DOHH2 (cell line): ENCODE results near the gene ANKRD23.

Source experiments
- H3F3A ChIP-seq: fragments of 200-600 bp; sonication (generic), shearing (Covaris generic); 2 replicates; pipeline ENCODE4 v1.6.0; 2016; ENCODE audit warnings: antibody characterized with exemption, mild to moderate bottlenecking; ENCODE audit not compliant: control insufficient read depth, insufficient read depth
- H3K27ac ChIP-seq: fragments of 200-600 bp; sonication (generic); 2 replicates; pipeline ENCODE4 v1.5.1; 2014; ENCODE audit warnings: low read depth, mild to moderate bottlenecking, low read length, moderate library complexity
- H3K27me3 ChIP-seq: fragments of 200-600 bp; sonication (generic); 2 replicates; pipeline ENCODE4 v1.6.1; 2014; ENCODE audit warnings: mild to moderate bottlenecking, low read length, mixed read lengths; ENCODE audit not compliant: control insufficient read depth
- H3K36me3 ChIP-seq: fragments of 200-600 bp; sonication (generic); 2 replicates; pipeline ENCODE4 v1.6.1; 2014; ENCODE audit warnings: mild to moderate bottlenecking, low read length, moderate library complexity, mixed read lengths; ENCODE audit not compliant: control insufficient read depth
- H3K4me1 ChIP-seq: fragments of 200-600 bp; sonication (generic); 2 replicates; pipeline ENCODE4 v1.6.1; 2014; ENCODE audit warnings: mild to moderate bottlenecking, low read length, mixed read lengths; ENCODE audit not compliant: control insufficient read depth
- H3K4me2 ChIP-seq: fragments of 200-600 bp; sonication (generic); 2 replicates; pipeline ENCODE4 v1.6.0; 2014; ENCODE audit warnings: mild to moderate bottlenecking, low read length, moderate library complexity
- H3K4me3 ChIP-seq: fragments of 200-600 bp; sonication (generic); 2 replicates; pipeline ENCODE4 v1.5.1; 2014; ENCODE audit warnings: mild to moderate bottlenecking, low read length, mixed read lengths
- H3K79me2 ChIP-seq: fragments of 200-600 bp; sonication (generic); 2 replicates; pipeline ENCODE4 v1.6.1; 2014; ENCODE audit warnings: mild to moderate bottlenecking, low read length, mixed read lengths; ENCODE audit not compliant: control insufficient read depth
- H3K9me2 ChIP-seq: fragments of 200-600 bp; sonication (generic); replicated peaks from 2 replicates; pipeline ENCODE4 v1.6.1; 2014; ENCODE audit warnings: mild to moderate bottlenecking, low read length, mixed read lengths; ENCODE audit not compliant: control insufficient read depth
- H3K9me3 ChIP-seq: fragments of 200-600 bp; sonication (generic); 2 replicates; pipeline ENCODE4 v1.6.1; 2014; ENCODE audit warnings: antibody characterized with exemption, low read length, mixed read lengths; ENCODE audit not compliant: control insufficient read depth, insufficient read depth
- H4K20me1 ChIP-seq: fragments of 200-600 bp; sonication (generic); 2 replicates; pipeline ENCODE4 v1.6.0; 2014; ENCODE audit warnings: low read depth, mild to moderate bottlenecking, antibody characterized with exemption, low read length, moderate library complexity; ENCODE audit not compliant: control insufficient read depth, insufficient read depth
- EZH2phosphoT487 ChIP-seq: fragments of 200-600 bp; sonication (generic); IDR thresholded peaks from 2 replicates; pipeline ENCODE4 v1.6.1; 2017; ENCODE audit warnings: borderline replicate concordance, mild to moderate bottlenecking, antibody characterized with exemption, low read length, moderate library complexity, mixed read lengths
- TF ChIP-seq, protein P1 (sequence below): fragments of 200-600 bp; sonication (generic); IDR thresholded peaks from one replicate; pipeline ENCODE4 v1.5.1; 2014; ENCODE audit warnings: antibody characterized with exemption, mild to moderate bottlenecking, low read depth, low read length; ENCODE audit not compliant: poor library complexity, severe bottlenecking

The ANKRD23 gene

DNA sequence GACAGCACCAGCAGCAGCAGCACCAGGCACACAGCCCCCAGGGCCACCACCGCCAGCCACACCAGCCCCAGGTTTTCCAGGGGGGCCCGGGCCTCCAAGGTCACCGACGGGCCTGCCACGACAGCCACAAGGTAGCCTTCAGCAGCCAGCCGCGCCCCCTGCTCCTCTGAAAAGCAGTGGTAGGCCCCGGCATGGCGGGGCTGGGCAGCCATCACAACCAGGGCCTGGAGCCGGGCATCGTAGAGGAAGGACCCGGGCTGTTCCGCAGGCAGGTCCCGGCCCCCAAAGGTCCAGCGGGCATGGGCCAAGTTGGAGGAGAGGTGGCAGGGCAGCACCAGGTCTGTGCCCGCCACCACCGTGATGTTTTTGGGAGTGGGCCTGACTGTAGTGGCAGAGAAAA is 17.3 kb upstream of the ANKRD23 start:
- H3K36me3 ChIP-seq, result no peaks in the 10 kb centered on the region
- peaks cover 13% of the 10 kb centered on the region for H3K79me2 ChIP-seq
- H3K9me3 ChIP-seq, result no peaks in the 10 kb centered on the region
- H3F3A ChIP-seq, result no peaks in the 10 kb centered on the region
- no peak overlapping the region for H3K4me2 ChIP-seq
- no peaks in the 10 kb centered on the region; the same call in 1 of the 2 replicates for H4K20me1 ChIP-seq
- H3K4me3 ChIP-seq, result no peak overlapping the region
- no peaks in the 10 kb centered on the region for H3K9me2 ChIP-seq
- H3K27ac ChIP-seq, result no peak overlapping the region
- no peak for TF ChIP-seq EZH2phosphoT487
- TF ChIP-seq, protein P1, sequence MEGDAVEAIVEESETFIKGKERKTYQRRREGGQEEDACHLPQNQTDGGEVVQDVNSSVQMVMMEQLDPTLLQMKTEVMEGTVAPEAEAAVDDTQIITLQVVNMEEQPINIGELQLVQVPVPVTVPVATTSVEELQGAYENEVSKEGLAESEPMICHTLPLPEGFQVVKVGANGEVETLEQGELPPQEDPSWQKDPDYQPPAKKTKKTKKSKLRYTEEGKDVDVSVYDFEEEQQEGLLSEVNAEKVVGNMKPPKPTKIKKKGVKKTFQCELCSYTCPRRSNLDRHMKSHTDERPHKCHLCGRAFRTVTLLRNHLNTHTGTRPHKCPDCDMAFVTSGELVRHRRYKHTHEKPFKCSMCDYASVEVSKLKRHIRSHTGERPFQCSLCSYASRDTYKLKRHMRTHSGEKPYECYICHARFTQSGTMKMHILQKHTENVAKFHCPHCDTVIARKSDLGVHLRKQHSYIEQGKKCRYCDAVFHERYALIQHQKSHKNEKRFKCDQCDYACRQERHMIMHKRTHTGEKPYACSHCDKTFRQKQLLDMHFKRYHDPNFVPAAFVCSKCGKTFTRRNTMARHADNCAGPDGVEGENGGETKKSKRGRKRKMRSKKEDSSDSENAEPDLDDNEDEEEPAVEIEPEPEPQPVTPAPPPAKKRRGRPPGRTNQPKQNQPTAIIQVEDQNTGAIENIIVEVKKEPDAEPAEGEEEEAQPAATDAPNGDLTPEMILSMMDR, result no peak
- peaks cover 22% of the 10 kb centered on the region for H3K4me1 ChIP-seq
- H3K27me3 ChIP-seq, result peaks cover 15% of the 10 kb centered on the region

DNA sequence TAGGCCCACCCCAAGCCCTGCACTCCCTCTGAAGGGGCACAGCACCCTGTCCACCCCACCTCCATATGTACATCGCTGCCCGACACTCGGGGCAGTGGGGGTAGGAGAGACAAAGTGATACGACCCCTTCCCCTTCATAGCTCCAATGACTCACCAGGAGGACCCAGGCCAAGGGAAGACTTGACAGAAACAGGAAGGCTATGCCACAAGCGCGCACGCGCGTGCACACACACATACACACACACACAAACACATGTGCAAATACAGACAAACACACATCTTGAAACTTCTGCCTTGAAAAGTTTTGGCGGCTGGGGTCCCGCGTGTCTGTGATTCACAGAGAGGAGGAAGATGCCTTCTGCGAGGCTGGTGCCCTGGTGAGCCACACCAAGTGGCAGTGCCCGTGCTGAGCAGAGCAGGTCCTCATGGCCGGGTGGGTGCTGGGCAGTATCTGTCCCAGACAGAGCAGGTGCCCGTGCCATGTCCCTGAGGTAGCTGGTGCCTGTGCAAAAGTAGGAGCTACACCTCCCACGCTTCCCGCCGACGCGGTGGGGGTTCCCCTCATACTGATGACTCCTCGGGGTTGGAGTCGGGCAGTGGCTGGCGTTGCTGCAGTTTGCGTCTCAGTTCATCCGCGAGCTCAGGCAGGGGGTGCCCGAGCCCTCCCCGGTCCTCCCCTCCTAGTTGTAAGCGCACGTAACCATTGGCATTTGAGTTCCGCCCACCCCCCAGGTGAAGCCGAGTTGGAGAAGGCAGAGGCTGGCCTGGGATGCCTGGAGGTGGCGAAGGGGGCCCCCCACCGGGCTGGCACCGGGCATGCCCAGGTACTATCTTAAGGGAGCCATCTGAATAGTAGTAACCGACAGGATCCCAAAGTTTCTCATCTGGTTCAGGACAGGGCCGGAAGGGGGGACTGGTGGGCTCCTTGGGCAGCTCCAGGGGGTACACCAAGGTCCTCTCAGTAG is 16.5 kb upstream of the ANKRD23 start:
- H3F3A ChIP-seq, result no peaks in the 10 kb centered on the region
- no peak overlapping the region for H3K4me2 ChIP-seq
- H4K20me1 ChIP-seq, result no peaks in the 10 kb centered on the region; the same call in 1 of the 2 replicates
- H3K4me3 ChIP-seq, result no peak overlapping the region
- peaks cover 22% of the 10 kb centered on the region for H3K4me1 ChIP-seq
- H3K27ac ChIP-seq, result no peak overlapping the region
- TF ChIP-seq, protein P1, result no peak
- TF ChIP-seq EZH2phosphoT487, result no peak
- peaks cover 16% of the 10 kb centered on the region for H3K79me2 ChIP-seq
- H3K36me3 ChIP-seq, result no peaks in the 10 kb centered on the region
- H3K27me3 ChIP-seq, result peaks cover 14% of the 10 kb centered on the region
- no peaks in the 10 kb centered on the region for H3K9me3 ChIP-seq
- no peaks in the 10 kb centered on the region for H3K9me2 ChIP-seq

DNA sequence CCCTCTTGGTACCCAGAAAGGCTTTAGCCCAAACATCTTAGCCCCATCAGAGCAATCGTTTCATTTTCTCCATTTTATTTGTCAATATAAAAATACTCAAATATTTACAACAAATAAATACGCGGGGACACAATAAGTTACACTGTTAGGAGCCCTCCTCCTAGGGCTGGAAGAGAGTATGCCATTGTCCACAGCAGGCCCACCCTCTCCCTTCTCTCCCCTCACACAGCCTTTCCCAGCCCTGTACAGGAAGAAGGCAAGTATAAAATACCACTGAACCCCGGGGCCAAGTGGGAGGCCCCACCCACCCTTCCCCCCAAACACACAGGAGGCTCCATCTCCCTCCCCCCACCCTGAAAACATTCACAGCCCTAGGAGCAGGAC is 15.9 kb upstream of the ANKRD23 start:
- H3K4me3 ChIP-seq, result no peak overlapping the region
- peaks cover 22% of the 10 kb centered on the region for H3K4me1 ChIP-seq
- peaks cover 14% of the 10 kb centered on the region for H3K27me3 ChIP-seq
- H3K79me2 ChIP-seq, result peaks cover 16% of the 10 kb centered on the region
- no peak overlapping the region for H3K27ac ChIP-seq
- H3F3A ChIP-seq, result no peaks in the 10 kb centered on the region
- no peaks in the 10 kb centered on the region for H3K9me2 ChIP-seq
- no peaks in the 10 kb centered on the region; the same call in 1 of the 2 replicates for H4K20me1 ChIP-seq
- H3K9me3 ChIP-seq, result no peaks in the 10 kb centered on the region
- TF ChIP-seq, protein P1, result no peak
- TF ChIP-seq EZH2phosphoT487, result no peak
- H3K36me3 ChIP-seq, result no peaks in the 10 kb centered on the region
- no peak overlapping the region for H3K4me2 ChIP-seq
